ENCODE data around the gene ANKRD55.
"Not testable (repeated sequence)": the region's sequence is repeated elsewhere in the genome, so short reads cannot be mapped to it uniquely, and the experiment has no call there.

Gene ANKRD55

GRCh38 chr5:56175488-56175887 is 57.6 kb downstream of the ANKRD55 start:
- DNase-seq (ENCODE audit: insufficient read length, low spot score) = no peak

GRCh38 chr5:56175021-56175420 is 58.1 kb downstream of the ANKRD55 start:
- DNase-seq (ENCODE audit: insufficient read length, low spot score) (no peak), FAIRE-seq (no peak)

More at GRCh38 chr5:56175488-56175887, 57.6 kb downstream of the ANKRD55 start:
- no peak for FAIRE-seq

GRCh38 chr5:56172241-56172640 is 60.9 kb downstream of the ANKRD55 start:
- no peak for DNase-seq (ENCODE audit: insufficient read length, low spot score)

GRCh38 chr5:56170557-56170956 is 62.6 kb downstream of the ANKRD55 start:
- FAIRE-seq (no peak), DNase-seq (ENCODE audit: insufficient read length, low spot score) (no peak)

More at GRCh38 chr5:56172241-56172640, 60.9 kb downstream of the ANKRD55 start:
- no peak for FAIRE-seq

- FAIRE-seq (no peak), DNase-seq (ENCODE audit: insufficient read length, low spot score) (no peak)
Observed at GRCh38 chr5:56169949-56170348, 63.2 kb downstream of the ANKRD55 start.

- DNase-seq (ENCODE audit: insufficient read length, low spot score) (no peak), FAIRE-seq (no peak)
Observed at GRCh38 chr5:56169281-56169680, 63.8 kb downstream of the ANKRD55 start.

- FAIRE-seq (no peak), DNase-seq (ENCODE audit: insufficient read length, low spot score) (no peak)
Observed at GRCh38 chr5:56168066-56168478, 65.1 kb downstream of the ANKRD55 start.

- DNase-seq (ENCODE audit: insufficient read length, low spot score) (no peak), FAIRE-seq (no peak)
Observed at GRCh38 chr5:56167519-56167918, 65.6 kb downstream of the ANKRD55 start.

GRCh38 chr5:56166671-56167385 is 66.3 kb downstream of the ANKRD55 start:
- DNase-seq (ENCODE audit: insufficient read length, low spot score) (no peak), FAIRE-seq (no peak)

GRCh38 chr5:56164376-56164775 is 68.8 kb downstream of the ANKRD55 start:
- DNase-seq (ENCODE audit: insufficient read length, low spot score) (no peak), FAIRE-seq (no peak)

- no peak for DNase-seq (ENCODE audit: insufficient read length, low spot score)
- FAIRE-seq = no peak
Observed at GRCh38 chr5:56161927-56162326, 71.2 kb downstream of the ANKRD55 start.

- DNase-seq (ENCODE audit: insufficient read length, low spot score) (no peak), FAIRE-seq (no peak)
Observed at GRCh38 chr5:56161439-56161823, 71.7 kb downstream of the ANKRD55 start.

GRCh38 chr5:56160723-56161438 is 72.2 kb downstream of the ANKRD55 start:
- no peak for DNase-seq (ENCODE audit: insufficient read length, low spot score)
- FAIRE-seq = no peak

- no peak for FAIRE-seq
- DNase-seq (ENCODE audit: insufficient read length, low spot score) = no peak
Observed at GRCh38 chr5:56159521-56159947, 73.6 kb downstream of the ANKRD55 start.

GRCh38 chr5:56158331-56158960 is 74.7 kb downstream of the ANKRD55 start:
- FAIRE-seq (no peak), DNase-seq (ENCODE audit: insufficient read length, low spot score) (no peak)

GRCh38 chr5:56157191-56157621 is 75.9 kb downstream of the ANKRD55 start:
- not testable (repeated sequence) for FAIRE-seq; DNase-seq (ENCODE audit: insufficient read length, low spot score)

GRCh38 chr5:56156585-56157190 is 76.4 kb downstream of the ANKRD55 start:
- peak; percentile 81 for FAIRE-seq
- DNase-seq (ENCODE audit: insufficient read length, low spot score) = not testable (repeated sequence)

GRCh38 chr5:56155992-56156584 is 77.0 kb downstream of the ANKRD55 start:
- FAIRE-seq (peak; percentile 78), DNase-seq (ENCODE audit: insufficient read length, low spot score) (no peak)

GRCh38 chr5:56154732-56155484 is 78.2 kb downstream of the ANKRD55 start:
- DNase-seq (ENCODE audit: insufficient read length, low spot score) = no peak
- FAIRE-seq = peak; percentile 65

- DNase-seq (ENCODE audit: insufficient read length, low spot score) = no peak
- peak; percentile 95 for FAIRE-seq
Observed at GRCh38 chr5:56152437-56152836, 80.7 kb downstream of the ANKRD55 start.
